HG03432 (cell line): ENCODE results near the gene LHFPL5.

Experiments
- ATAC-seq: cut with Tn5 transposase; IDR thresholded peaks from one replicate; pipeline ENCODE4 v1.9.1; 2021; ENCODE audit warnings: mild to moderate bottlenecking, moderate library complexity; ENCODE audit not compliant: unreplicated experiment

Gene LHFPL5

GRCh38 chr6:35850208-35850607 is 45.1 kb downstream of the LHFPL5 start:
- no peak for ATAC-seq

DNA sequence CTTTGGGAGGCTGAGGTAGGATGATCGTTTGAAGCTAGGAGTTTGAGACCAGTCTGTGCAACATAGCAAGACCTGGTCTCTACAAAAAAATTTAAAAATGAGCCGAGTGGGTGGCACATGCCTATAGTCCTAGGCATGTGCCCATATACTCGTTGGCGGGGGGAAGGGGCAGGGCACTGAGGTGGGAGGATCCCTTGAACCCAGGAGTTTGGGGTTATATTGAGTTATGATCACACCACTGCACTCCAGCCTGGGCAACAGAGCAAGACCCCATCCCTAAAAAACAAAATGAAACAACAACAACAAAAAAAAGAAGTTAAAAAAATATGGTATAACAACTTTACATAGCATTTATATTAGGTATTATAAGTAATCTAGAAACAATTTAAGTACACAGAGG is 47.8 kb downstream of the LHFPL5 start:
- no peak for ATAC-seq

GRCh38 chr6:35856250-35856649 is 51.1 kb downstream of the LHFPL5 start:
- ATAC-seq: no peak

DNA sequence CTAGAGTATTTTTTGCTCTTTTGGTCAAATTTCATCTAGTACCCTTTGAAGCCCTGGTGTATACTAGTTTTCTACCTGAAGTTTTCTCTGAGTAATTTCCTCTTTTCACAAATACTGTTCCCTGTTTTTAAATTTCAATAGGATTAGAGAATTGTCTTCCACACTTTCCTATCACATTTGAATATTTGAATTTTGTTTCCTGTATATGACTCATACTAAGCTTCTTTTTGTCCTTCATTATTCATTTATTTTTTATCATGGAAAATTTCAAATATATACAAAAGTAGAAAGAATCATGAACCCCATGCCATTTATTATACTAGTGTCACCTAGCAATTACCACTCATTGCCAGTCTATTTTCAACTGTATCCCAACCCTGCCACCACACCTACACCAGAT is 52.7 kb downstream of the LHFPL5 start:
- no peak for ATAC-seq

DNA sequence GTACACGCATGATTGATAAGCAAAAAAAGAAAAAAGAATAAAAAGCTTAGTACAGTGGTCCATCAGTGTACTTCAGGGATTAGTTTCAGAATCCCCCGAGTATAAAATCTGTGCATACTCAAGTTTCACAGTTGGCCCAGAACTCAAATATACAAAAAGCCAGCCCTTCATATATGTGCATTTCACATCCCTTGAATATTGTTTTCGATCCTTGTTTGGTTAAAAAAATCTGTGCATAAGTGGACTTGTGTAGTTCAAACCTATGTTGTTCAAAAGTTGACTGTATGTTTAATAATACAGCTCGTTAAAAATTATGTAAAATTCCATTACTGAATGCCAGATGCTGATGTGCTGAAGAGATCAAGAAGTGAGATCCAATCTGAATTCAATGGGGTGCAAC is 54.2 kb downstream of the LHFPL5 start:
- ATAC-seq: no peak
